ENCODE results near the gene PTK7.
A peak's percentile ranks its signal among the peaks of the same experiment; 100 is the strongest.
"Not testable (repeated sequence)": the region's sequence is repeated elsewhere in the genome, so short reads cannot be mapped to it uniquely, and the experiment has no call there.

Gene PTK7

GRCh38 chr6:43075670-43076463, at the start of gene PTK7:
Gene PTK7, plus strand, starts transcription at chr6:43076314. Its CDS starts 175 bp downstream, at chr6:43076489.
- peak; percentile 92 for DNase-seq

- no peak for DNase-seq
Measured at GRCh38 chr6:43026365-43026764, 49.7 kb upstream of the PTK7 start.

- DNase-seq = no peak
Measured at GRCh38 chr6:43029120-43029519, 47.0 kb upstream of the PTK7 start.

GRCh38 chr6:43032326-43032725, 43.8 kb upstream of the PTK7 start:
- DNase-seq = no peak

GRCh38 chr6:43033496-43034189, 42.5 kb upstream of the PTK7 start:
- no peak for DNase-seq

GRCh38 chr6:43034190-43034525, 42.0 kb upstream of the PTK7 start:
- DNase-seq = no peak

- no peak for DNase-seq
Measured at GRCh38 chr6:43035495-43036194, 40.5 kb upstream of the PTK7 start.

- no peak for DNase-seq
Measured at GRCh38 chr6:43036712-43037111, 39.4 kb upstream of the PTK7 start.

GRCh38 chr6:43037197-43037596, 38.9 kb upstream of the PTK7 start:
- no peak for DNase-seq

GRCh38 chr6:43037706-43038105, 38.4 kb upstream of the PTK7 start:
- no peak for DNase-seq

- no peak for DNase-seq
Measured at GRCh38 chr6:43038727-43039126, 37.4 kb upstream of the PTK7 start.

- no peak for DNase-seq
Measured at GRCh38 chr6:43040542-43041257, 35.4 kb upstream of the PTK7 start.

- not testable (repeated sequence) for DNase-seq
Measured at GRCh38 chr6:43041475-43041874, 34.6 kb upstream of the PTK7 start.

- DNase-seq = no peak
Measured at GRCh38 chr6:43043310-43043709, 32.8 kb upstream of the PTK7 start.

- no peak for DNase-seq
Measured at GRCh38 chr6:43045371-43045930, 30.7 kb upstream of the PTK7 start.

- no peak for DNase-seq
Measured at GRCh38 chr6:43047998-43048397, 28.1 kb upstream of the PTK7 start.

GRCh38 chr6:43050981-43051380, 25.1 kb upstream of the PTK7 start:
- DNase-seq = no peak

GRCh38 chr6:43052225-43052841, 23.8 kb upstream of the PTK7 start:
- no peak for DNase-seq

- DNase-seq = no peak
Measured at GRCh38 chr6:43052842-43053544, 23.1 kb upstream of the PTK7 start.

- peak; percentile 97 for DNase-seq
Measured at GRCh38 chr6:43053545-43054205, 22.4 kb upstream of the PTK7 start, which contains the start of gene CUL7. Gene CUL7, minus strand, starts transcription at chr6:43053851. Its CDS starts 1,063 bp downstream, at chr6:43052788.

All from right forelimb (tissue), 1 donor.